HEK293 (cell line): ENCODE results near the gene TMEM213.
A peak's percentile ranks its signal among the peaks of the same experiment; 100 is the strongest.

Source experiments
- CTCF ChIA-PET: fragments of 350-600 bp; formaldehyde crosslinking; extraction: SDS; loops from one replicate; lab custom pipeline; 2021; ENCODE audit warnings: antibody characterized with exemption; lab: Yijun Ruan, JAX
- POLR2A ChIA-PET: fragments of 300-600 bp; formaldehyde crosslinking; extraction: SDS; loops from one replicate; lab custom pipeline; 2020; ENCODE audit warnings: antibody characterized with exemption, inconsistent platforms; lab: Yijun Ruan, JAX
- H3K27ac ChIP-seq: fragments of 200-500 bp; sonication (Bioruptor generic); 2 replicates; pipeline ENCODE4 v1.5.1; 2014; ENCODE audit warnings: low read depth, low read length, control low read depth, inconsistent platforms; ENCODE audit errors: extremely low read depth
- H3K36me3 ChIP-seq, 2 experiments: fragments of 200-500 bp in 1 of 2; sonication (Bioruptor generic) in 1 of 2; 1 replicate in 1 of 2; 2 replicates in 1 of 2; pipeline ENCODE4 v1.5.1; 2014 to 2017; ENCODE audit warnings: inconsistent platforms in 2 of 2, low read length in 2 of 2; ENCODE audit not compliant: control insufficient read depth in 2 of 2, insufficient read depth in 1 of 2
- H3K4me1 ChIP-seq: fragments of 200-500 bp; sonication (Bioruptor generic); 2 replicates; pipeline ENCODE4 v1.5.1; 2014; ENCODE audit warnings: mild to moderate bottlenecking, low read length, inconsistent platforms; ENCODE audit not compliant: control insufficient read depth, insufficient read depth
- H3K4me3 ChIP-seq: 2 replicates; pipeline ENCODE4 v1.5.1; 2011; ENCODE audit warnings: low read depth, mild to moderate bottlenecking, control low read depth, low read length, moderate library complexity
- H3K9me3 ChIP-seq: fragments of 200-500 bp; sonication (Bioruptor generic); 2 replicates; pipeline ENCODE4 v1.5.1; 2014; ENCODE audit warnings: low read depth, low read length, inconsistent platforms; ENCODE audit not compliant: control insufficient read depth, insufficient read depth
- ATF2 ChIP-seq: fragments of 450-650 bp; formaldehyde crosslinking; IDR thresholded peaks from 2 replicates; pipeline ENCODE4 v1.5.1; 2016; ENCODE audit warnings: missing biosample characterization, missing genetic modification characterization, low read depth
- GLI2 ChIP-seq: fragments of 450-650 bp; formaldehyde crosslinking; IDR thresholded peaks from 2 replicates; pipeline ENCODE4; 2017; ENCODE audit warnings: missing biosample characterization, missing genetic modification characterization, low read depth, borderline replicate concordance
- GLIS1 ChIP-seq: fragments of 450-650 bp; formaldehyde crosslinking; IDR thresholded peaks from 2 replicates; pipeline ENCODE4 v1.5.1; 2016; ENCODE audit warnings: missing biosample characterization, missing genetic modification characterization
- KLF1 ChIP-seq: fragments of 450-650 bp; formaldehyde crosslinking; IDR thresholded peaks from 2 replicates; pipeline ENCODE4 v1.5.1; 2016; ENCODE audit warnings: missing biosample characterization, missing genetic modification characterization
- KLF8 ChIP-seq: fragments of 450-650 bp; formaldehyde crosslinking; IDR thresholded peaks from 2 replicates; pipeline ENCODE4 v1.5.1; 2016; ENCODE audit warnings: missing biosample characterization, missing genetic modification characterization
- MEIS1 ChIP-seq: sonication (generic); formaldehyde crosslinking; IDR thresholded peaks from 2 replicates; pipeline ENCODE4 v1.8.1; 2022; ENCODE audit warnings: missing genetic modification reagents, mild to moderate bottlenecking, borderline replicate concordance
- OVOL3 ChIP-seq: fragments of 450-650 bp; formaldehyde crosslinking; IDR thresholded peaks from 2 replicates; pipeline ENCODE4 v1.5.1; 2016; ENCODE audit warnings: missing biosample characterization, missing genetic modification characterization
- TCF7L2 ChIP-seq: IDR thresholded peaks from 2 replicates; pipeline ENCODE4 v1.6.1; 2011; ENCODE audit warnings: low read depth, mild to moderate bottlenecking, inconsistent platforms, low read length, moderate library complexity, borderline replicate concordance
- ZBTB17 ChIP-seq: fragments of 450-650 bp; formaldehyde crosslinking; IDR thresholded peaks from 2 replicates; pipeline ENCODE4 v1.5.1; 2016; ENCODE audit warnings: missing biosample characterization, missing genetic modification characterization
- ZEB2 ChIP-seq: fragments of 450-650 bp; formaldehyde crosslinking; IDR thresholded peaks from 2 replicates; pipeline ENCODE4 v1.5.1; 2016; ENCODE audit warnings: missing biosample characterization, missing genetic modification characterization
- ZNF274 ChIP-seq, 2 experiments: fragments of 200-500 bp in 1 of 2; fragments of 450-650 bp in 1 of 2; sonication (Bioruptor generic) in 1 of 2; formaldehyde crosslinking in 1 of 2; IDR thresholded peaks; 2 replicates each; pipeline versions ENCODE4 v1.5.1 to v1.6.1; 2014 to 2016; ENCODE audit warnings: borderline replicate concordance in 1 of 2, inconsistent platforms in 1 of 2, low read length in 1 of 2, missing biosample characterization in 1 of 2, missing genetic modification characterization in 1 of 2
- ZNF366 ChIP-seq: fragments of 450-650 bp; formaldehyde crosslinking; conservative IDR thresholded peaks from 2 replicates; pipeline ENCODE4 v1.5.1; 2016; ENCODE audit warnings: missing biosample characterization, missing genetic modification characterization
- ZNF423 ChIP-seq: fragments of 450-650 bp; formaldehyde crosslinking; IDR thresholded peaks from 2 replicates; pipeline ENCODE4 v1.5.1; 2016; ENCODE audit warnings: missing biosample characterization, missing genetic modification characterization
- ZNF558 ChIP-seq: fragments of 450-650 bp; formaldehyde crosslinking; IDR thresholded peaks from 2 replicates; pipeline ENCODE4 v1.5.1; 2016; ENCODE audit warnings: missing biosample characterization, missing genetic modification characterization
- ZNF692 ChIP-seq: fragments of 450-650 bp; formaldehyde crosslinking; IDR thresholded peaks from 2 replicates; pipeline ENCODE4 v1.5.1; 2016; ENCODE audit warnings: missing biosample characterization, missing genetic modification characterization
- ZSCAN16 ChIP-seq: fragments of 450-650 bp; formaldehyde crosslinking; IDR thresholded peaks from 2 replicates; pipeline ENCODE4 v1.5.1; 2016; ENCODE audit warnings: missing biosample characterization, missing genetic modification characterization
- ZSCAN23 ChIP-seq: fragments of 450-650 bp; formaldehyde crosslinking; IDR thresholded peaks from 2 replicates; pipeline ENCODE4 v1.5.1; 2016; ENCODE audit warnings: missing biosample characterization, missing genetic modification characterization
- TF ChIP-seq, protein P1 (sequence below): fragments of 450-650 bp; formaldehyde crosslinking; IDR thresholded peaks from 2 replicates; pipeline ENCODE4 v1.5.1; 2016; ENCODE audit warnings: missing biosample characterization, missing genetic modification characterization, low read depth

Gene TMEM213

GRCh38 chr7:138753610-138754009 lies 44.2 kb upstream of the TMEM213 start (continued):
- no peak for TF ChIP-seq OVOL3 (tag by site-specific recombination)
- TF ChIP-seq ZNF423, result no peak
- no peak for TF ChIP-seq ZNF366 (tag by site-specific recombination)
- TF ChIP-seq GLI2 (tag by site-specific recombination), result no peak
- no peak for TF ChIP-seq KLF8 (tag by site-specific recombination)

DNA sequence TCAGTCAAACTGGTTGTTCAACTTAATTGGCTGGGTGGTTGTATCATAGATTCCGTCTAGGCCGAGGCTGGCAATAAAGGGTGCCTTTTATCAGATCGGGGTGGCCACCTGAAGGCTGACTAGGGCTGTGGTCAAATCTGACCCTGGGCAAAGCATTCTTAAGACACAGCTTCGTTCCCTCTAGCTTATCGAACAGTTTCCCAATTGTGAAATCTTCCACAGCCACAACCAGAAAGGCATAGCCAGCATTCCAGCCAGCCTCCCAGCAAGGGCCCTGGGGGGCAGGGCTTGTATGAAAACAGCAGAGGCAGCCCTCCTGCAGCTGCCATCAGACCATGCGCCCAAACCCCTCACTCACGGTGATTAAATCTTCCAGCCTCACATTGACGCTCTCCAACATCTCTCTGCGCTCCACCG lies 42.5 kb upstream of the TMEM213 start:
- CTCF ChIA-PET, result interaction anchor here (2.2 kb wide), 1 partner anchor 17 kb away, joined by 6 read pairs; no protein-coding TSS in a partner anchor
- POLR2A ChIA-PET, result interaction anchor here (0.6 kb wide), 1 partner anchor 1112 kb away, joined by 11 read pairs; no protein-coding TSS in a partner anchor
- H3K9me3 ChIP-seq, result no peaks in the 10 kb centered on the region
- no peak overlapping the region for H3K27ac ChIP-seq
- TF ChIP-seq ZBTB17 (tag by site-specific recombination) (0 out of 2 replicates have a peak, but pooled peaks have one; percentile 12), GLIS1 (peak; percentile 26; the same call in 1 of the 2 replicates), ATF2 (no peak), ZEB2 (tag by site-specific recombination) (no peak)
- TF ChIP-seq, all 188 proteins: peak for 2
- no peaks in the 10 kb centered on the region for H3K36me3 ChIP-seq
- H3K4me3 ChIP-seq, result no peak overlapping the region
- H3K4me1 ChIP-seq, result no peaks in the 10 kb centered on the region

DNA sequence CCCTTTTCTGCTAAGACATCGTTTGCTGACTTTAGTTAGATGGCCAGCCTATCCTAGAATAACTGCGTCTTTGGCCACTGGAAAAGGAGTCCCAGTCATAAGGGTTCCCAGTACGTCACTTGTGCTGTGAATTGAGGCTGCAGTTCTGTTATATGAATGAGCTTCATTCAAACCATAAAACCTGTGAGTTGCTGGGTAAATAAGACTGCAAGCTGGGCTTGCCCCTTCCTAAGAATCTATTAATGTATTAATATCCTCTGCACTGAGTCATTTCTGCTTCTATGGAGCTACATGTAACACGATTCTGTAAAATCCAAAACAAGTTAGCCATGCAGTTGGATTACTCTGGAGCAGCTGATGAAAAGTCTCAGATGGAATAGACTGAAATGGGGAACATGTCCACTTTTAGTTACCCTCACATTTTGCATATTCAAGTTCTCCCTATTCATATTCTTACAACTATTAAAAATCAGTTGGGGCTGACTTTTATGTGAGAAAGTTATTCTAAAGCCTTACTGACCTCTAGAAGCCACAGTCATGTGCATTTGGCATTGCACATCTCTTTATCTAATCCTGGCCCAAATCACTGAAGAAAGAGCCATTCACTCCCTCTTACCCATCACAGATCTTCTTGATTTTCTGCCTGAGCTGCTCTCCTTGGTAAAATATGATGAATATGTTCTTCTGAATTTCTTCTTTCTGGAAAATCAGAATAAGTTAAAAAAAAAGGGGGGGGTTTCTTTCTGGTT lies 41.8 kb upstream of the TMEM213 start:
- H3K4me1 ChIP-seq, result no peaks in the 10 kb centered on the region
- TF ChIP-seq ZSCAN16 (tag by site-specific recombination) (no peak), ZSCAN23 (tag by site-specific recombination) (no peak), TCF7L2 (no peak)
- TF ChIP-seq, protein P1, sequence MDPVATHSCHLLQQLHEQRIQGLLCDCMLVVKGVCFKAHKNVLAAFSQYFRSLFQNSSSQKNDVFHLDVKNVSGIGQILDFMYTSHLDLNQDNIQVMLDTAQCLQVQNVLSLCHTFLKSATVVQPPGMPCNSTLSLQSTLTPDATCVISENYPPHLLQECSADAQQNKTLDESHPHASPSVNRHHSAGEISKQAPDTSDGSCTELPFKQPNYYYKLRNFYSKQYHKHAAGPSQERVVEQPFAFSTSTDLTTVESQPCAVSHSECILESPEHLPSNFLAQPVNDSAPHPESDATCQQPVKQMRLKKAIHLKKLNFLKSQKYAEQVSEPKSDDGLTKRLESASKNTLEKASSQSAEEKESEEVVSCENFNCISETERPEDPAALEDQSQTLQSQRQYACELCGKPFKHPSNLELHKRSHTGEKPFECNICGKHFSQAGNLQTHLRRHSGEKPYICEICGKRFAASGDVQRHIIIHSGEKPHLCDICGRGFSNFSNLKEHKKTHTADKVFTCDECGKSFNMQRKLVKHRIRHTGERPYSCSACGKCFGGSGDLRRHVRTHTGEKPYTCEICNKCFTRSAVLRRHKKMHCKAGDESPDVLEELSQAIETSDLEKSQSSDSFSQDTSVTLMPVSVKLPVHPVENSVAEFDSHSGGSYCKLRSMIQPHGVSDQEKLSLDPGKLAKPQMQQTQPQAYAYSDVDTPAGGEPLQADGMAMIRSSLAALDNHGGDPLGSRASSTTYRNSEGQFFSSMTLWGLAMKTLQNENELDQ (tag by site-specific recombination), result no peak
- no peak overlapping the region for H3K4me3 ChIP-seq
- POLR2A ChIA-PET, result interaction anchor here (0.6 kb wide), 1 partner anchor 1113 kb away, joined by 11 read pairs; no protein-coding TSS in a partner anchor
- CTCF ChIA-PET, result interaction anchor here (0.7 to 2.2 kb wide), 2 partner anchors 17 to 356 kb away, joined by 3 to 6 read pairs; no protein-coding TSS in a partner anchor
- no peaks in the 10 kb centered on the region for H3K9me3 ChIP-seq
- H3K36me3 ChIP-seq, result no peaks in the 10 kb centered on the region
- no peak overlapping the region for H3K27ac ChIP-seq

DNA sequence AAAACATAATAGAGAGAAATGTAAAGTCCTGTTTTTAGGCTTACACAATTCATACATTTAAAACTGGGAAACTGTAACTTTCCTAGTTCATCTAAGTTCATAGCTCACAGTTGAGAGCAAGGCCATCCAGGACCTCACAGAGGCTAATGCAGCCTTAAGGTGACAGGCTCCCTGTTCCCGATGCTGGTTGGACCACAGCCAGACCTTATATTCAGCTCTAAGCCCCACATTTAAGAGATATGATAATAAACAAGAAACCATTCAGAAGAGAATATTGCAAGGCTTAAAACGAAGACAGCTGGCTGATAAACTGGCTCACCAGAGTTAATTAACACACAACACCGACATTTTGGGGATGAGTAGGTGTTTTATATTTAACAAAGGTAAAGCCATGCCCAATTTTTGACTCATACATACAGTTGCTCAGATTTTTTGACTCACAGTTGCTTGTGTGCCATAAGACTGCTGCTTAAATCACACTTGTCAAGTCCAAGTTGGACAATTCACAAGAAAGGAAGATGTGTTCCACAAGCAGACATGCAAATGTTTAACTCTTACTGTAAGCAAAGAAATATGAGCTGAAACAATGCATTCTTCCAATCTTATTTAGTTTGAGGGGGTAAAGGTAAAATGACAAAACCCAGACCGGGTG lies 41.1 kb upstream of the TMEM213 start:
- H3K4me1 ChIP-seq, result no peaks in the 10 kb centered on the region
- no peak overlapping the region for H3K4me3 ChIP-seq
- ChIA-PET POLR2A (no interaction called here), CTCF (interaction anchor here (0.7 to 2.2 kb wide), 2 partner anchors 18 to 357 kb away, joined by 3 to 6 read pairs; no protein-coding TSS in a partner anchor)
- no peaks in the 10 kb centered on the region for H3K9me3 ChIP-seq
- no peak overlapping the region for H3K27ac ChIP-seq
- H3K36me3 ChIP-seq, result no peaks in the 10 kb centered on the region
- TF ChIP-seq ZNF558 (tag by site-specific recombination) (no peak), ZNF274 (IDR thresholded peaks at IDR 0.05; ENCODE audit: low read length) (no peak), ZNF274 (tag by site-specific recombination; IDR thresholded peaks at IDR 0.05; ENCODE audit: borderline replicate concordance) (no peak), ZNF692 (no peak), KLF1 (tag by site-specific recombination) (no peak), MEIS1 (CRISPR knock-in tag) (no peak)
- TF ChIP-seq, protein P1 (tag by site-specific recombination), result no peak
